HG02938 (cell line): ENCODE data around the gene TMEM89.

Source experiments
- ATAC-seq: cut with Tn5 transposase; IDR thresholded peaks from one replicate; pipeline ENCODE4 v1.9.1; 2021; ENCODE audit warnings: mild to moderate bottlenecking, moderate library complexity; ENCODE audit not compliant: unreplicated experiment

TMEM89 gene

DNA sequence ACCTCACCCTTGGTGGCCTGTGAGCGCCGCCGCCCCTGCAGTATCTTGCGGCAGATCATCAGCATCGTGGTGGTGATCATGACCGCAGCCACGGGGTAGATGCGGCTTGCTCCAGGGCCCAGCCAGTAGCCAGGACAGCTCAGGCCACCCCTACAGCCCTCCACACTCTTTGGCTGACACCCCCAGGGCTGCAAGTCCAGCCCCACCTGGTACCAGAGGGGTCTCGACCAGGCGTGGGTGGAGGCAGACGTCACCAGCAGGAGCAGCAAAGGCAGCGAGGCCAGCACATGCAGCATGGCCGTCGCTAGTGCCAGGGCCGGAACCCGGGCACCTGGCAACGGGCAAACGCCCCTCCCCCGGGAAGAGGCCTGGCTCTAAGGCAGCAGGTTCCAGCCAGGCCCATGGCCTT lies at the start of gene TMEM89:
Gene TMEM89, minus strand, starts transcription at position 309 of the 409 bp plus-strand sequence. Its CDS starts 13 bp downstream, at position 296.
- ATAC-seq, result no peak

DNA sequence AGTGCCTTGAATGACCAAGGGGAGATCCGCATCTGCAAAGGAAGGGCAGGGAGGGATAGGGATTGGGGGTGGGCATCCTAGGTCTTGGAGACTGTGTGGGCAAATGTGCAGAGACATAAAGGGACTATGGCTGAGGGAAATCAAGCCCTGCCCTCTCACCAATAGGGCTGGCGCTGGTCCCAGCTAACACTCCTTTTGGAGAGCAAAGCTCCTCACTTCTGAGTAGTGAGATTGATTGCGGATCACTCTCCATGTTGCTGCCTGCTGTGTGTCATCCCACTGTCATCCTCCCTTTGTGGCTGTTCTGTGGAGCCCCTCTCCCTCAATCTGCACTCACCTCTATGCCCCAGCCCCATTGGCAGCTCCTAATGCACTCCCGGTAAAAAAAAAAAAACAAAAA lies 43.4 kb upstream of the TMEM89 start:
- ATAC-seq, result no peak

GRCh38 chr3:48664313-48664644 lies 42.7 kb upstream of the TMEM89 start:
- no peak for ATAC-seq

DNA sequence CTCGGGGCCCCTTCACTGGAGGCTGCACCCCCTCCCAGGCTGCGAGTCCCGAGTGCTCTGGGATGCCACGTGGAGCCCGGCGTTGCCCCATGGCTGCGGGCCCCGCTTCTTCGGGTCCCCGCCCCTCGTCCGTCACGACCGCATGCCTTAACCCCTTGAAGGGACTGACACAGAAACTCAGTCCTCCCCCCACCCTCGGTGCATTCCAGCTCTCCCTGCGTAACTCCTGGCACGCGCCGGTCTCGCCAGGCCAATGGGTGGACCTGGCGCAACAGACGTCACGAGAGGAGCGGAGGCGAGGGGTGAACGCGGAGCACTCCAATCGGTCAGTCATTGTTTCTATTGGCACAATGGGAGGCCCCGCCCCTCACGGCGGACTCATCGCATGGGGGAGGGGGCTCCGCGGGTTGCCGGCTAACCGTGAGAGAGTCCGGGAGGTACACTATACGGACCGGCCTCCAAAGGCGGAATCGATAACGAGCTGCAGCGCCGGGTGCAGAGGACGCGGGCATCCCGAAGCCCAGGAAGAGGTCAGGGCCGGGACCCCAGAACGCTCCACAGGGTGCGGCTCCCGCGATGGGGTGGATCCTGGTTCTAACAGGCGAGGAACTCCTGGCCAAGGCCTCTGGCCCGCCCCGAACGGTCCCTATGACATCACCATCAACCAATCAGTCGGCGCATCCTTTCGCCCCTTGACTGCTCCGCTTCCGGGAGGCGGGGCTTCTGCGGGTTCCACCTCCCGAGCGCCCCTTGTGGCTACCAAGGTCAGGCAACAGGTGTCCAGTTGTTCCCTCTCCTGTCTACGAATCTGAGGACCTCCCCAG lies 42.1 kb upstream of the TMEM89 start:
- peak; percentile 89 for ATAC-seq

DNA sequence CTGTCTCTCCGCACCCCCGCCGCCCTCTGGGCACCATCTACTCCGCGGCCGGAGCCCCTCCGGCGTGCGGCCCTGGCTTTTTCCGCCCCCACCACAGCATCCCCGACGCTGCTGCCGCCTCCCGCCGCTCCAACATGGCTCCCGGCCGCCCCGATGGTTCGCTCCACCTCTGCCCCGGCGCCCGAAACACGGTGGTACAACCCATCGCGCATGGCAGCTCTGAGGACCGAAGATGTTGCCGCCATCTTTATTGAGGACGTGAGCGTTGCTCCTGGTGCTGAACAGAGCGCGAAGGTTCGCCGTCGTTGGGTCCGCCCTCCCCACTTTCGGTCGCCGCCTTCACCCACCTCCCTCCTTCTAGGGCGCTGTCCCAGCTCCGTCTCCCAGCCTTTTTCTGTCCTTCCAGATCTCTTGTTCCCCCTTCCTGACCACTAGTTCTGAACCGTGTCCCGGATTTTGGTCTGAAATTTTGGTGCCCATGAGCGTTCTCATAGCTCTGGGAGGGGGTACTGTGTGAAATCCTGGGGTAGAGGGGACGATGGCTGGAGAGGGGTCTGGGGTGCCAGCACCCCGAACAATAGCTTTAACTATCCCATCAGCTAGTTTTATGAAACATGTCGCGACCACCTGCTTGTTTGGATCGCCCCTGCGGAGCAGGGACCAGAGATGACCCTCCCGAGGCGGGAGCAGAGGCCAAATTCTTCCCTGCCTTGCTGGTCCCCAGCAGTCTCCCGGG lies 41.4 kb upstream of the TMEM89 start, which contains the start of gene CELSR3:
Gene CELSR3, minus strand, starts transcription at position 134 of the 736 bp plus-strand sequence. CDS start 252 bp downstream, outside the sequence.
- no peak for ATAC-seq

DNA sequence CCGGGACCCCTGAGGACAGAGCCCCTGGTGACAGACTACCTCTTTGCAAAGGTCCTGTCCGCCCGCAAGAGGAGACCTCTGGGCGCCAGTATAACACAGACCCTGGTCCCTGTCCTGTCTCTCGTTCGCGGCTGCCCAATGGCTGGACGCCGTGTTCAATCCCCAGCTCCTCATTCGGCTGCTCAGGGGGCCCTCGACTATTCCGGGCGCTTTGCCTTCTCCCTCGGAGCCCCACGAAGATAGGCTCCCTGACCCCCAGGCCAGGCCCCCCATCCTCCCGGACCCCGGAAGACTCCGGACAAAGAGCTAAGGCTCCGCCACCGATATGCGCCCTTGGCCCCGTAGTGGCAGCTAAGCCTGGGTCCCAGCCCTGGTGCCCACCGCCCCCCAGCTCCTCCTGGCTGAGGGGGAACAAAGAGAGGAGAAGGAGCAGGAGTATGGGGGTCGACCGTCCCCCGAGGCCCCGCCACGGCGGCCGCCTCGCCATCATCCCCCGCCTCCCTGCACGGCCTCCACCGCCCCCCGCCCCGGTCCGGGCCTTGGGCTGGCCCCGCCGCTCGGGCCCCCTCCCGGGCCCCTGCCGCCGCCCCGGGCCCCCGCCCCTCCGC lies 40.7 kb upstream of the TMEM89 start:
- ATAC-seq, result no peak

- ATAC-seq, result no peak
Observed at GRCh38 chr3:48661501-48662144, 40.1 kb upstream of the TMEM89 start.

DNA sequence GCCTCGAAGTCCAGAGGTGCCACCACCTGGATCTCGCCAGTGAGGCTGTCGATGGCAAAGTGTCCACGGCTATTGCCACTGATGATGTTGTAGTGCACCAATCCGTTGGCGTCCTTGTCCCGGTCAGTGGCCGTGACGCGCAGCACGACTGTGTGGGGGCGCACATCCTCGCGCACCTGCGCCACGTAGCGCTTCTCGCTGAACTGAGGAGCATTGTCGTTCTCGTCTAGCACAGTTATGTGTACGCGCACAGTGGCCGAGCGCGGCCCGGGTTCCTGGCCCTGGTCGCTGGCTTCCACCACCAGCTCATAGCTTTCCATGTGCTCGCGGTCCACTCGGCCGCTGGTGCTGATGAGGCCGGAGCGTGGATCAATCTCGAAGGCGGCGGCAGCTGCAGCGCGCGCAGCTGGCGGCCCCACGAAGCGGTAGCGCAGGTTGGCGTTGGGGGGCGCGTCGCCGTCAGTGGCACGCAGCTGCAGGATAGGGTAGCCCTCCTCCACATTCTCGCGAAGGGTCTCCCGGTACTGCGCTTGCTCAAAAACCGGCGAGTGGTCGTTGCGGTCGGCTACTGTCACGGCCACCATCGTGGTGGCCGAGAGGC lies 39.3 kb upstream of the TMEM89 start:
- no peak for ATAC-seq

GRCh38 chr3:48656841-48657281 lies 35.3 kb upstream of the TMEM89 start:
- no peak for ATAC-seq

DNA sequence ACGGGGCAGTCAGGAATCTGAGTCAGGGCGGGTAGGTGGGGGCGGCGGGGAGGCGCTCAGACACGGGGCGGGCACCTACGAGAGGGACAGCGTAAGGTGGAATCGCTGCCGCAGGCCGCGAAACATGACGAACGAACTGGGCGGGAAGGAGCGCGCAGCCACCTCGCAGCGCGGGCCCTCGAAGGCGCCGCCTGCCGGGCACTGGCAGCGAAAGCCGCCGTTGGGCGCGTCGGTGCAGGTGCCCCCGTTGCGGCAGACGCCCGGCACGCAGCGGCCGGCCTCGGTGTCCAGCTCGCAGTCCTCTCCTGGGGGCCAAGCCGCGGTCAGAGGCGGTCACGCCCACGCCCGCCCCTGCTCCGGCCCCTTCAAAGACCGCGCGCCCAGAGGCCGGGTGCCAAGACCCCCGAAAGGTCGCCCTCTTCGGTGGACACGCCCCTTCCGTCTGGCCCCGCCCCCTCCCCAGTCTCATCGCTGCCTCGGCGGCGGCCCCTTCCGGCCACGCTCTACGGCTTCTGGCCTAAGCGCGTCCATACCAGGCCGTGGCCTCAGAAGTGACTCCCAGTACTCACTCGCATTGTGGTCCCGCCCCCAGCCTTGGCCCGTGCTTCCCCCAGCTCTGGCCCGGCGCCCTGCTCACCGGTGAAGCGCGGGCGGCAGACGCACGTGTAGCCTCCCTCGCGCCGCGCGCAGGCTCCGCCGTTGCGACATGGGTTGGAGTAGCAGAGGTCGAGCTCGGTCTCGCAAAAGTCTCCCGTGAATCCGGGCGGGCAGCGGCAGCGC lies 34.7 kb upstream of the TMEM89 start:
- peak; percentile 50 for ATAC-seq

DNA sequence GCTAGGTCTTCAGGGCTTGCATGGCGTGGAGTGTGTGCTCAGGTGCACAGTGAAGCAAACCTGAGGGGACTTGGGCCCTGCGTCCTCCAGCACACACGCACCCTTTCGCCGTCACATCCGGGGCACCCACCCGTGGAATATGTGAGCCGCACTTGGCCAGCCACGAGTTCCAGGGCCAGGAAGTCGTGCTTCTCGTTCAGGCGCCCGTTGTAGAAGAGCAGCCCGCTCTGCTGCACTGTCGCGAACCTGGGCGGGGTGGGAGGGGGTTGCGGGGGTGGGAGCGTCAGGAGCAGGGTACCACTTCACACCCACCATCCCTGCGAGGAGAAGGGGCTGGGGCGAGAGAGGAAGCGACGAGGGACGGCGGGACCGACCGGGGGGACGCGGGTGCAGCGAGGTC lies 34.0 kb upstream of the TMEM89 start:
- ATAC-seq, result no peak

DNA sequence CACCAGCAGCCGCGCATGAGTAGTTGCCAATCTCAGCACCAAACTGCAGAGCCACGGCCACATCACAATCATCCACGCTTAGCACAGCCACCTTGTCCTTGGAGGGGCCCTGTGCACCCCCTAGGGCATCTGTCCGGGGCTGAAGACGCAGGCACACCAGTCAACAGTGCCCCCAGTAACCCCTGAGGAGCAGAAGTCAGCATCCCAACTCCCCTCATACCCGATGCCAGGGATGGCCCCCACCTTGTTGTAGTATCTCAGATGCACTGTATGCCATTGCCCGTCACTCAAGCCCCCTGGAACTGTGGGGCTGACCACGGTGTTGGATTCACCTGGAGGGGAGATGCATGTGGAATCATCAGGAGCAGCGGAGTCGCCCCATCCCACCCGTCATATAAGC lies 33.5 kb upstream of the TMEM89 start:
- ATAC-seq, result no peak

DNA sequence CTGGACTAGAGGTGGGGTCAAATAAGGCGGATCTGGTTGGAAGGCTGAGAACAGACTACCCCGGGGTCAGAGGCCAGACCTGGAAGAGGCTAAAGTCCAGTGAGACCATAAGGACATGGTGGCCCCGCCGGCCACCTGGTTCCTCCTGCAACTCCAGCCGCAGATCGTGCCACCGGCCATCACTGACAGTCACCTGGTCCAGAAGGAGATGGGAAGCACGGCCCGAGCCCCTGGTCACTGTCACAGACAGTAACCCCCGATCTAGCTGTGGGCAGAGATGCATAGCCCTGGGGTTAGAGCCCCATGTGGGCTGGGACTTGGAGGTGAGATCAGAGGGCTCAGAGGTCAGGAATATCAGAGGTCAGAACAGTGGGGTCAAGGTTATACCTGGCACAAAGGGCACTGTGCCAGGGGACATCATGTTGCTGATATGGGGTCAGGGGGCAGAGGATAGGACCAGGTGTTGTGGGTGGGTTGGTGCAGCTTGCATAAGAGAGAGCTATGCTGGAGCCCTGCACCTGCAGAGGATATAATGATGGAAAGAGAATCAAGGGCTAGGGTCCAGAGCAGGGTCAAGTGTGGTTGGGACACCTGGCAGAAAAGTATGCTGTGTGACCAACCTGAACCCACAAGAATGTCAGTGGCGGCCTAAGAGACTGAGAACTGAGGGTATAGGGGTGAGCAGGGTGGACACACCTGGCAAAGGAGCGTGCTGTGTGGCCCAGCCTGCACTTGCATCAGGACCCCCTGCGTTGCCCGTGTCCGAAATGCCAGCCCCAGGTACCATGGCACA lies 31.6 kb upstream of the TMEM89 start:
- no peak for ATAC-seq

DNA sequence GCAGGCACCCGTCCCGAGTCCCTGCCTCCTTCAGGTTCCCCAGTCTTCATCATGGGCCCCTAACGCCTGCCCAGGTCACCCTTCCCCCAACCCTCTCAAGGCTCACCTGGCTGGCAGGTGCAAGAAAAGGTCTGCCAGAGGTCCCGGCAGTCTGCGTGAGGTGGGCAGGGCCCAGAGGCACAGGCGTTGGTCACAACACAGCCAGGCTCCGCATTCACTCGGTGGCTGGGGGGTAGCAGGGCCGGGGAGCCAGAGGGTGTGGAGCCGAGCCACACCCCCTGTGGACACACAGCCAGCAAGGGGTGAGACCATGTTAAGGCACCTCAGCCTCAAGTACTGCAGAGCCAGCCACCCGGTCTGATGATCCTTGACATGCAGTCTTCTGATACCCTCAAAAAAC lies 30.2 kb upstream of the TMEM89 start:
- ATAC-seq, result no peak

- no peak for ATAC-seq
Observed at GRCh38 chr3:48650723-48651122, 29.2 kb upstream of the TMEM89 start.

- ATAC-seq, result no peak
Observed at GRCh38 chr3:48648188-48648850, 26.8 kb upstream of the TMEM89 start.

DNA sequence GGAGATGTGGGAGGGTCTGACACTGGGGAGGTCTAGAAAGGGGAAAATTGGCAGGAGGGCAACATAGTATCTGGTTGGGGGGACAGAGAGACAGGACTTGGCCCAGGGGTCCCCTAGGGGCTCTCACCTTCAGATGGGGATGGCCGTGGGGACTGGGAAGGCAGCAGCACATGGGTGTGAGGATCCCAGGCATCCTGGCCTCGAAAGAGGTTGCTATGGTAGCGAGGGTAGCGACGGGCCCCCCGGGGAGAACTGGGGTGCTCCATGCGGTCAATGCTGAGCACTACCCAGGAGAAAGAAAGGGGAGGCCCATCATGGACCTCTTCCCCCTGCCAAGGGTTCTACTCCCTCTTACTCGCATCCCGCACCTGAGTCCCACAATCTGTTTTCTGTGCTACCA lies 26.1 kb upstream of the TMEM89 start:
- no peak for ATAC-seq

- no peak for ATAC-seq
Observed at GRCh38 chr3:48644898-48645760, 23.6 kb upstream of the TMEM89 start.
